BJ (cell line): ENCODE measurements around the gene GRM8. TPM values are rescaled to one million over a fixed set of nuclear protein-coding genes. Genes with fewer than 3 reads are reported as not detected.

Experiments used
- CTCF ChIA-PET: fragments of 350-600 bp; formaldehyde crosslinking; extraction: SDS; loops from one replicate; lab custom pipeline; 2021; ENCODE audit warnings: antibody characterized with exemption, inconsistent platforms; lab: Yijun Ruan, JAX
- POLR2A ChIA-PET: fragments of 300-600 bp; sonication (Branson Sonifier 250); formaldehyde crosslinking; extraction: SDS; loops from one replicate; lab custom pipeline; 2021; ENCODE audit warnings: antibody characterized with exemption; lab: Charles Lee
- DNase-seq: peaks from one replicate; pipeline ENCODE4 v3.0.0-alpha.2; 2011; ENCODE audit warnings: low read depth
- H3K27me3 ChIP-seq: 2 replicates; pipeline ENCODE4 v1.6.0; 2011; ENCODE audit warnings: low read length; ENCODE audit not compliant: control insufficient read depth, insufficient read depth
- H3K36me3 ChIP-seq: 2 replicates; pipeline ENCODE4 v1.5.1; 2011; ENCODE audit warnings: low read length; ENCODE audit not compliant: control insufficient read depth, insufficient read depth
- H3K4me3 ChIP-seq: 2 replicates; pipeline ENCODE4 v1.5.1; 2011; ENCODE audit warnings: low read depth, mild to moderate bottlenecking, control low read depth, low read length
- polyA plus RNA-seq: library from polyadenylated mRNA; depleted of rRNA; stranded (reverse); fragments of >200 nt; gene quantifications from 2 replicates; pipeline ENCODE4 v1.2.3, GENCODE V29; 2011
- TF ChIP-seq, protein P1 (sequence below): IDR thresholded peaks from 2 replicates; pipeline ENCODE4 v1.5.1; 2011; ENCODE audit warnings: low read depth, mild to moderate bottlenecking, control low read depth, inconsistent platforms, low read length, moderate library complexity; ENCODE audit not compliant: insufficient read depth

GRM8 gene
- polyA plus RNA-seq, 1 experiment: not detected

DNA sequence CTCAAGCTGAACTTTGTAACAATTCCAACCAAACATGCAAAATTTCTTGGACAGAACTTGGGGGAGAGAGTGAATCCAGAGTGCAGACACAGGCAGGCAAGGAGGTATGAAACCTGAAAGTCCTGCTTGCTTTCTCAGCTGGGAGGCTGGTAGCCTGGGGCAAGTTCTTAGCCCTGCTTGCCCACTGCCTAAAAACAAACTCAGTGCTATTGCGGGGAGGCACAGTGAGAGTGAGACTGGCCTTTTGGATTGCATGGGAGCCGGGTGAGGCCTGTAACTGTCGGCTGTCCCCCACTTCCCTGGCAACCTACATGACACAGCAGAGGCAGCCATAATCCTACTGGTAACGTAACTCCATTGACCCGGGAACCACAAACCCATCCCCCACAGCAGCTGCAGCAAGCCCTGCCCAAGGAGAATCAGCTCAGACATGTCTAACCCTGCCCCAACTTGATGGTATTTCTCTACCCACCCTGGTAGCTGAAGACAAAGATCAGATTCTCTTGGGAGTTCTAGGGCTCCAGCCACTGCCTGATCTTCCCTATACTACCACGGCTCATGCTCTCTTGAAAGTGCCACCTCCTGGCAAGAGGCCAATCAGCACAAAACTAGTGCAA, 663.6 kb downstream of the GRM8 start:
- no peak for DNase-seq
- TF ChIP-seq, protein P1, sequence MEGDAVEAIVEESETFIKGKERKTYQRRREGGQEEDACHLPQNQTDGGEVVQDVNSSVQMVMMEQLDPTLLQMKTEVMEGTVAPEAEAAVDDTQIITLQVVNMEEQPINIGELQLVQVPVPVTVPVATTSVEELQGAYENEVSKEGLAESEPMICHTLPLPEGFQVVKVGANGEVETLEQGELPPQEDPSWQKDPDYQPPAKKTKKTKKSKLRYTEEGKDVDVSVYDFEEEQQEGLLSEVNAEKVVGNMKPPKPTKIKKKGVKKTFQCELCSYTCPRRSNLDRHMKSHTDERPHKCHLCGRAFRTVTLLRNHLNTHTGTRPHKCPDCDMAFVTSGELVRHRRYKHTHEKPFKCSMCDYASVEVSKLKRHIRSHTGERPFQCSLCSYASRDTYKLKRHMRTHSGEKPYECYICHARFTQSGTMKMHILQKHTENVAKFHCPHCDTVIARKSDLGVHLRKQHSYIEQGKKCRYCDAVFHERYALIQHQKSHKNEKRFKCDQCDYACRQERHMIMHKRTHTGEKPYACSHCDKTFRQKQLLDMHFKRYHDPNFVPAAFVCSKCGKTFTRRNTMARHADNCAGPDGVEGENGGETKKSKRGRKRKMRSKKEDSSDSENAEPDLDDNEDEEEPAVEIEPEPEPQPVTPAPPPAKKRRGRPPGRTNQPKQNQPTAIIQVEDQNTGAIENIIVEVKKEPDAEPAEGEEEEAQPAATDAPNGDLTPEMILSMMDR: no peak
- no peaks in the 10 kb centered on the region for H3K27me3 ChIP-seq
- POLR2A ChIA-PET: no interaction called here
- H3K36me3 ChIP-seq: no peaks in the 10 kb centered on the region
- CTCF ChIA-PET: no interaction called here
- no peak overlapping the region for H3K4me3 ChIP-seq

DNA sequence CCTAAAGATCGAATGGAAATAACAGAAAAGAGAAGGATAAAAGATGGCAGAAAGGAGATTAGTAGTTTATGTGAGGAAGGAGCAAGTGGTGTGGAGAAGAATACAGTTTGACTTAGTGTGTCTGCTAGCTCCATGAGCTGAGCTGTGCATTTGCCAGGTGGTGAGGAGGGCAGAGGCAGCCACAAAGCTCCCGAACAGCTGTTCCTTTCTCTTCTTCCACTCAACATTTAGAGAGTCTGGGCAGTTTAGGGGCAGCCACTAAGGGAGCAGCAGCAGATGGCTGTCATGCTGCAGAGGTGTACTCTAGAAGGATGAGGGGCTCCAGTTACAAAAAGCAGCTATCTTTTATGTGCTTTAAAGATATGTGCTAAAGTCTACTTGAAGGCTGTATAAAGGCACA, 674.4 kb downstream of the GRM8 start:
- TF ChIP-seq, protein P1: no peak
- no peak overlapping the region for H3K4me3 ChIP-seq
- CTCF ChIA-PET: no interaction called here
- no peaks in the 10 kb centered on the region for H3K36me3 ChIP-seq
- no peak for DNase-seq
- POLR2A ChIA-PET: no interaction called here
- no peaks in the 10 kb centered on the region for H3K27me3 ChIP-seq

DNA sequence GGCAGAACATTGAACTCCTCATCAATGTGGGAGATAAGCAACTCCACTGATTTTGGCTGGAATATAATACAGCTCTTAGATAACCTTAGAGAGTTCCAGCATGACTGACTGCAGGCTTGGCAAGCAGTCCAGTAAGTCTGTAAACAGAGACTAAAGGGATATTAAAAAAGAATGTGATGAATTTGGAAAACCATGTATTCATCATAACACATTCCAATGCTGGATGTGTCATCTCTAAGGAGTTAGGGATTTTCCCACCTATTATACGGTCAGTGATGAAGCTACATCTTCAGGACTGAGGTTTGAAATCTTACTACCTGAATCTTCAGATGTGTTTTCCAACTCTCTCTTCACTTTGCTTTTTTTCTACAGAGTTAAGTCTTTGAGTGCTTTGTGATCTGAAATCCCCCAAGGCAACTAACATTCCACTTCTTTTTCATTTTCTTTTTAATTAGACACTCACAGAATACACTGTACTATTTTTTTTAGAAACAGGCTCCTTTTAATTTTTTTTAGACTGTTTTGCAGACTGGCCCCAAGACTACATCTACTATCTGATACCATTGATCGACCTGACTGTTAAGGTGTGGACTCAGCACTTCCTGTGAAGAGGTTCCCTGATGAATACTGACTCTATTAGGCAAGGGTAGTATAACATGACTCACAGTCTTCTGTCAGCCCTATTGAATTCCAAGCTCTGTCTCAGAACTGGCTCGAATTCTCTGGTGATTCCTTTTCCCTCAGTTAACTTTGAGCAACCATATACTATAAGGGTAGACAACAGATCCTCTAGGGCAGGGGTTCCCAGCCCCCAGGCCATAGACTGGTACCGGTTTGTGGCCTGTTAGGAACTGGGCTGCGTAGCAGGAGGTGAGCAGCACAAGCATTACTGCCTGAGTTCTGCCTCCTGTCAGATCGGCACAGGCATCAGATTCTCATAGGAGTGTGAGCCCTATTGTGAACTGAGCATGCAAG, 678.2 kb downstream of the GRM8 start:
- POLR2A ChIA-PET: no interaction called here
- CTCF ChIA-PET: no interaction called here
- no peaks in the 10 kb centered on the region for H3K36me3 ChIP-seq
- no peak overlapping the region for H3K4me3 ChIP-seq
- H3K27me3 ChIP-seq: no peaks in the 10 kb centered on the region
- no peak for DNase-seq
- TF ChIP-seq, protein P1: no peak

DNA sequence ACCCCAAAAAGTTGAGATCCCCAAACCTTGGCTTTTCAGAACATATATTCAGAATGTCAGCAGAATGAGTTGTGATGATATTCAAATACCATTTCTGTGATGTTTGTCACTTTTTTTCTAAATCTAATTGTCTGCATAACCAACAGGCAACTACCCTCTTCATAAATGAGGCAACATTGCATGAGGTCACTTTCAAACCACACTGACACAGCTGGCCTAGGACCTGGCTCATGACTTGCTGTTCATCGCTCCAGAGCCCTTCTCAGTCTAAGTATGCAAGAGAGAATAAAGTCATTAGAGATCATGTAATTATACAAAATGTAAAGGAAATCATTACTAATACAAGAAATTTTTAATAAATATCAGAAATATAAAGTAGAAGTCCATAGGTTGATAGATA, 681.9 kb downstream of the GRM8 start:
- POLR2A ChIA-PET: no interaction called here
- no peaks in the 10 kb centered on the region for H3K27me3 ChIP-seq
- no peak overlapping the region for H3K4me3 ChIP-seq
- DNase-seq: no peak
- H3K36me3 ChIP-seq: no peaks in the 10 kb centered on the region
- TF ChIP-seq, protein P1: no peak
- CTCF ChIA-PET: no interaction called here

DNA sequence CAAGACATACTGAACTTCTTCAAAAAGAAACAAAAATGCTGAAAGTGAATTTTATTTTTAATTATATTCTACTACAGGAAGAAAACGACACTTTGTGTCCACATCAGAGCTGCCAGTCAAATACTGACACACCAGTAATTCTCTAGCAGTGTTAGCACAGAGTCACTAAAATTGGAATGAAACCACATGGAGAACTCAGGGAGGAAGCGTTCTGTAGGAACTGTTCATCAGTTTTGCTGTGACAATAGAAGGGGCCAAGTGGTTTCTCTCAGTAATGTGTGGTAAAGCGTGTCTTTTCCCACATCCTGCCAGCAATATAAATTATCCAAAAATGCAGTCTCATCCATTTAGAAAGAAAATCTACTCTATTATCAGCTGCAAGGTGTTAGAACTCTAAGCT, 683.3 kb downstream of the GRM8 start:
- ChIA-PET POLR2A (no interaction called here), CTCF (no interaction called here)

More for the DNA sequence above, 683.3 kb downstream of the GRM8 start:
- Histone ChIP-seq H3K27me3 (no peaks in the 10 kb centered on the region), H3K36me3 (no peaks in the 10 kb centered on the region), H3K4me3 (no peak overlapping the region)
- TF ChIP-seq, protein P1: no peak
- no peak for DNase-seq
